ENCODE measurements around the gene PYHIN1.

GRCh38 chr1:158984386-158984785 lies 53.0 kb downstream of the PYHIN1 start:
- TF ChIP-seq POLR2A (IDR thresholded peaks at IDR 0.05; ENCODE audit: low read depth, low read length), result no peak
- no peak for TF ChIP-seq POLR2AphosphoS5 (IDR thresholded peaks at IDR 0.05; ENCODE audit: low read depth, low read length)
- TF ChIP-seq POU2F2 (IDR thresholded peaks at IDR 0.05; ENCODE audit: low read depth, low read length), result no peak
- no peak for TF ChIP-seq SPI1 (IDR thresholded peaks at IDR 0.05; ENCODE audit: low read depth, low read length)
- TF ChIP-seq TAF1 (IDR thresholded peaks at IDR 0.05; ENCODE audit: low read depth, low read length), result no peak
- TF ChIP-seq PAX5 (IDR thresholded peaks at IDR 0.05; ENCODE audit: insufficient read depth, low read length, severe bottlenecking), result no peak

Data from GM12891 (cell line).